GM18867 (cell line): Measurements from ENCODE around the gene TNNI2.

Experiments
- ATAC-seq: cut with Tn5 transposase; IDR thresholded peaks from one replicate; pipeline ENCODE4 v1.9.1; 2021; ENCODE audit warnings: mild to moderate bottlenecking, moderate library complexity; ENCODE audit not compliant: unreplicated experiment

TNNI2 gene

GRCh38 chr11:1832211-1832919 lies 6.4 kb upstream of the TNNI2 start:
- no peak for ATAC-seq

GRCh38 chr11:1832920-1833295 lies 5.9 kb upstream of the TNNI2 start:
- ATAC-seq: no peak

- ATAC-seq: no peak
These were observed 4.6 kb upstream of the TNNI2 start for GRCh38 chr11:1834062-1834610.

GRCh38 chr11:1834779-1835670 lies 3.8 kb upstream of the TNNI2 start, which contains the start of gene SYT8:
SYT8 (plus strand) TSS chr11:1834990; CDS start chr11:1835106, 116 bp downstream.
- ATAC-seq: no peak

DNA sequence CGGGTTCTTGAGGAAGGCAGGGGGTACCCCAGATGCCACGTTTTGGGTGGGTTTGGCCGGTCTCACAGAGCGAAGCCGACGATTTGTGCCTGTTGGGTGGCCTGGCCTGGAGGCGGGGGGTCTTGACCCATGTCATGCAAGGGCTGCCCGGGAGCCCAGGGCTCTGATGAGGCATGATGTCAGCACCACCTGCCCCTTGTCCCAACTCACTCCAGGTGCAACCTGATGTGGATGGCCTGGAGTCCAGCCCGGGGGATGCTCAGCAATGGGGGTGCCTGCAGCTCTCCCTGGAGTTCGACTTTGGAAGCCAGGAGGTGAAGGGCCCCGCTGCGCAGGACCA lies 3.1 kb upstream of the TNNI2 start:
- ATAC-seq: no peak

- ATAC-seq: no peak
These were observed 2.5 kb upstream of the TNNI2 start for GRCh38 chr11:1836011-1836945.

- peak; percentile 48 for ATAC-seq
These were observed 1.4 kb upstream of the TNNI2 start for GRCh38 chr11:1837171-1838076.

- ATAC-seq: no peak
These were observed 730 bp upstream of the TNNI2 start for GRCh38 chr11:1838077-1838425.

GRCh38 chr11:1839204-1839923 lies 583 bp downstream of the TNNI2 start:
- ATAC-seq: no peak

DNA sequence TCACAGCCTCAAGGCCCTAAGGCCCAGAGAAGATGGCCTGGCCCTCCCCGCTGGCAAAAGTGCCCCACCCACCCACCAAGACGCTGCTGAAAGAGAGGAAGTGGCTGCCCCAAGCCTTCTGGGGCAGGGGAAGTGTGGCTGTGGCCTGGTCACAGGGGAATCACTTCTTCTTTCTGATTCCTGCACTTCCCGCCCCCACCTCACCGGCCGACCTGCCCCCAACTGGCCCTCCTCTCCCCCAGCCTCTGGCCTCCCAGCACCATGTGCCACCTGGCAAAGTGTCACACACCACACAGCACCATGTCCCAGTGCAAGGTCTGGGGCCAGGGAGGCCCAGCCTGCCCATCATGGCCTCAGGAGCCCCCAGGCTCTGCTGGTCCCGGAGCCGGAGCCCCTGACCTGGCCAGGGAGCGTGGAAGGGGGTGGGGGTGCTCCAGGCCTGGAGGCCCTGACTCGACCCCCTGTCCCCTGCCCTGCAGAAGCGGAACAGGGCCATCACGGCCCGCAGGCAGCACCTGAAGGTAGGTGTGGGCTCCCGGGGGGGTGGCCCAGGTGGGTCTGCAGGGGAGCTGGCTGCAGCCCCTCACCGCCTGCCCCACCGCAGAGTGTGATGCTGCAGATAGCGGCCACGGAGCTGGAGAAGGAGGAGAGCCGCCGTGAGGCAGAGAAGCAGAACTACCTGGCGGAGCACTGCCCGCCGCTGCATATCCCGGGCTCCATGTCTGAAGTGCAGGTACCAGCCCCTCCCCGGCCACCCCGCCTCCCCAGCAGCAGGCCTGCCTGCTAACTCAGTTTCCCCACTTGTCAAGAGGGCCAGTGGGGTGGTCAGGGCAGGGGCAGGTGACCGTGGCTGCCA lies 1.4 kb downstream of the TNNI2 start:
- peak; percentile 44 for ATAC-seq

GRCh38 chr11:1840780-1841480 lies 2.1 kb downstream of the TNNI2 start:
- ATAC-seq: no peak

DNA sequence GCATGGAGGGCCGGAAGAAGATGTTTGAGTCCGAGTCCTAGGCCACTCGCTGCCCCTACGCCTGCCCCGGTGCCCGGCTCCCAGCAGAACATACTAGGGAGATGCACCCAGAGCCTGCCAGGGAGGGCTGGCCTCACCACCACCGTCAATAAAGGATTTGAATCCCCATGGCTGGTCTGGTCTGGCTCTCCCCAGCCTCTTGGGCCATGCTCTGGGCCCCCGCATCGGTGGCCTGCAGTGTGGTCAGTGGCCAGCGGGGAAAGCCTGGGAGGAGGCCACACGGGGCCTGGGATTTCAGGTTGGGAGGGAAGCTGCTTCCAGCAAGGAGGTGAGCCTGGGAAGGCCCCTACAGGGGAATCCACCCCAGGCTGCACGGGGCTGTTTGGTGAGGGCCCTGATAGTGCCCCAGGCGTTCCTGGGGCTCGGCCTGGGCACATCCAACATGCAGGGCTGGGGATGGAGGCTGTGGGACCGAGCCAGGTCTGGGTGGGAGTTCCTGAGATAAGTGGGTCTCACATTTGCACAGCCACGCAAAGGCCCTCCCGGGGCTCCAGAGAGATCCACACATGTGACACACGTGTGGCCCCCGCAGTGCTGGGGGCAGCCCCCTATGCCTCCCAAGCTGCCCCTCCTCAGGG lies 2.8 kb downstream of the TNNI2 start:
- ATAC-seq: no peak

DNA sequence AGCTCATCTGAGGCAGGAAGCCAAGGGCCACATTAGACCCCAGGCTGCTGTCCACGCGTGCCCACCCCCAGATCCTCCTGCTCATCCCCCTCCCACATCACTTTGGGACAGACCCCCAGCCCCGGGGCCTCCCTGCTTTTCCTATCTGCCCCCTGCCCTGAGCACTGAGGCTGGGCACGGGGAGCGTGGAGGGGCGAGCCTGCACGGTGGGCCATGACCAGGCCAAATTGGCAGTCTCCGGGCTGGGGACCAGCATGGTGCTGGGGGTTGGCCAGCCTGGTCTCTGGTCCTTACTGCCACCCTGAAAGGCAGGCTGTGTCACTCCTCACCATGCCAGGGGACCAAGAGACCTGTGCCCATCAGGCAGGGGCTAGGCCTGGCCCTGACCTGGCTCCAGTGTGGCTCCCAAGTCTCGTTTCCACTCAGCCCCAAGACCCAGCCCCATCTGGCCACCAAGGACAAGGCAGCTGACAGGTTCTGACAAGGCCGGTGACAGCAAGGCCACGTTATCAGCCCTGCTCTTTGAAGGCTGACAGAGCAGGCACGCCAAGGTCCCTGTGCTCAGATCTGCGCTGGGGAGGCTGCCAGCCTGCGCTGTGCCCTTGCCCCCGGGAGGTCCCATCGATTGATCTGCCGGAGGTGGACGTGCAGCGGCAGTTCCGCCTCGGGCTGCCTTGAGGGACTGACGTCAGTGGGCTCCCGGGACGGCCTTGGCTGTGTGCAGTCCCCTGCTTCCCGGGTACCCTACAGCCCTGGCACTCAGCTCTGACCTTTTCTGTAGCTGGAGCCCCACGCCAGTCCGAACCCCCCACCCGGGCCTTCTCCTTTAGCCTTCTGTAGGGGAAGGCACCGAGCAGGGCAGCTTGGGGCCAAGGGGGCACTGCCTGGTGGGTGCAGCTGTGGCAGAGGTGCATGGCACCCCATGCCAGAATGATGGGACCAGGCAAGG lies 3.6 kb downstream of the TNNI2 start:
- no peak for ATAC-seq

- no peak for ATAC-seq
These were observed 4.3 kb downstream of the TNNI2 start for GRCh38 chr11:1843098-1843473.

- ATAC-seq: no peak
These were observed 5.0 kb downstream of the TNNI2 start for GRCh38 chr11:1843796-1844195.
